HL-60/S4 (cell line): ENCODE results near the gene METTL18.
"Not testable (repeated sequence)": the region's sequence is repeated elsewhere in the genome, so short reads cannot be mapped to it uniquely, and the experiment has no call there.

Source experiments
- in situ Hi-C: fragments of 300-500 bp; cut with MboI; formaldehyde crosslinking; loops from 2 replicates; pipeline ENCODE4 v1.14.3; 2022; ENCODE audit warnings: low sequenced_read_pairs

Gene METTL18

DNA sequence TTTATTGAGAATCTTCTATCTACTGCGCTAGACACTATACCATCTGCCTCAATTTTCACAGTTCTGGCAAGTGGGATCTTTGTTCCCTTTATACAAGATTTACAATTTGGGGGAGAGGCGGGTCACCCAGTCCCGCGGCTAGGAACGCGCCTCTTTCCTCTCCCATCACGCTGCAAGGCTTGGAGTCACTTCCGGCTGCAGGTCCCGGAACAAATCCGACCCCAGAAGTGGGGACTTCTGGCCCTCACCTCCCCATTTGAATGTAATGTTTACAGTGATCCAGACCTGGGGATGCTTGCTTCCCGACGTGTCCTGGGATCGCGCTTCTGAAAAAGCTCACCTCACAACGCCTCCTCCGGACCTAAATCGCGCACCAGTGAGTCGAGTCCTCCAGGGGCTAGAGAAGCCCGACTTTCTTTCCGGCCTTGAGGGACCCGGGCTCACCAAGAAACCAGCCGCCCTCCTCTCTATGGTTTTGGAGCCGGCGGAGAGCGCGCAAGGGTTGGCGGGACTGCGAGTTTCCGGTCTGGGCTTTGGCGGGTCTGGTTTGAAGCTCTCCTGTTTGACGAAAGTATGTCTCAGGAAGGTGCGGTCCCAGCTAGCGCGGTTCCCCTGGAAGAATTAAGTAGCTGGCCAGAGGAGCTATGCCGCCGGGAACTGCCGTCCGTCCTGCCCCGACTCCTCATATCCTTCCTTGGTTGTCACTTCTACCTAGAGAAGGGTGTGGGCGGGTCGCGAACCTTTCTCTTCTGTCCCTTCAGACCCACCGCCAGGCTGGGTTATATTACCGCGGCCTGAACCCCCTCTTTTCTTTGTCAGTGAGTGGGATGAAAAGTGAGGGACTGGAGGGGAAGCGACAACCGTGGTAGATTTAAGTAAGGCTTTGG, at the start of gene METTL18:
Gene METTL18 (minus strand): TSS at position 378 of the 887 bp plus-strand sequence. CDS start 1,212 bp downstream, outside the sequence.
- in situ Hi-C loops: no loop called here

DNA sequence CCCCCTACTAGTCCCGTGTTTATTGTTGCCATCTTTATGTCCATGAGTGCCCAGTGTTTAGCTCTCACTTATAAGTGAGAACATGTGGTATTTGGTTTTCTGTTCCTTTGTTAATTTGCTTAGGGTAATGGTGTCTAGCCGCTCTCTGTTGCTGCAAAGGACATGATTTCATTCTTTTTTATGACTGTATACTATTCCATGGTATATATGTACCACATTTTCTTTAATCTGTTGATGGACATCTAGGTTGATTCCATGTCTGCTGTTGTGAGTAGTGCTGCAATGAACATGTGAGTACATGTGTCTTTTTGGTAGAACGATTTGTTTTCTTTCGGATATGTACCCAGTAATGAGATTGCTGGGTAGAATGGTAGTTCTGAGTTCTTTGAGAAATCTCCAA, 44.2 kb upstream of the METTL18 start:
- in situ Hi-C loops: no loop called here

DNA sequence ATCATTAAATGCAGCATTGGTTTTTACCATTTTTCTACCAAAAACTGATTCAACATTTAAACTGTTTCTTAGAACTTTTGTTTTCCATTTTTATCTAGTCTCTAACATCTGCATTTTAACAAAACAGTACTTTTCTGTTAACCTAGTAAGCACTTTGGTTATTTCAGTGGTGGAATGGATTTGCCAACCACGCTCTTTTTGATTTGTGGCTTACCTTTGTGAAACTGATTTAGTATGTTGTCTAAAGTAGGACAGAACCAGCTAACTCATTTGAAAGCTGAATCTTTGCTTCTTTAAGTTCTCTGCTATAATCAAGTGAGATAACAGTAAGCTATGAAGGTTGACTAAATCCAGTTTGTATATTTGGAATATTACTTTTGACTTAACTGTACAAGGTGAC, 41.5 kb upstream of the METTL18 start:
- in situ Hi-C loops: no loop called here

DNA sequence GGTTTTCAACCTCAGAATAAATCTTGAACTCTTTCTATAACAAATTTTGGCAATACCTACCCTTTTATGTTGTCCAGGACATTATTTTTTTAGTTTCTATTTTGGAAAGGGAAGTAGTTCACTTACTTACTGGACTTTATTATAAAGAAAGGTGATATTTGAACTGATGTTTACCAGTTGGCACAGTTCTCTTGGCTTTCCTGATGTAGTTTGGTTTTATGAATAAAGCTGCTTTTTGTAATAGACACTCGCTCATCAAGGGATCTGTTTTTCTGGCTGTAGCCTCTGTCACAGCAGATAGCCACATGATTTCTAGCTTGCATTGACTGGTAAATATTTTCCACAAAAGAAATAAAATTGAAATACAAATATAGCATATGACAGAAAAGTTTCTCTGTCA, 40.9 kb upstream of the METTL18 start:
- in situ Hi-C loops: no loop called here

DNA sequence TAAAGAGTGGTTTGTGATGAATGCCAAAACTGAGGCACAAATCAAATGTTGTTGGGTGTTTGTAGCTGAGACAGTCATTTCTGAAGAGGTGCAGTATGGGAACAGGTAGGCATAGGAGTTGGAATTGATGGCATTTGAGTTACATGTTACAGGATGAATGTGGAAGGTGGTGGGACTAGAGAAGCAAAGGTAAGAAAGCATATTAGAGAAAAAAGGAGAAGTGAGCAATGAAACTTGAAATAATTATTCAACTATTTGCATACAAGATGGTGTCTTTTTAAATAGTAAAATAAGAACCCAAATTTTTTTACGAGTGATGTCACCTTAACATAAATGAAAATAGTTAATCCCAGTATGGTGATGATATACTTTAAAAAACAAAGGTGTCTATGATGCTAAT, 40.2 kb upstream of the METTL18 start:
- in situ Hi-C loops: no loop called here

DNA sequence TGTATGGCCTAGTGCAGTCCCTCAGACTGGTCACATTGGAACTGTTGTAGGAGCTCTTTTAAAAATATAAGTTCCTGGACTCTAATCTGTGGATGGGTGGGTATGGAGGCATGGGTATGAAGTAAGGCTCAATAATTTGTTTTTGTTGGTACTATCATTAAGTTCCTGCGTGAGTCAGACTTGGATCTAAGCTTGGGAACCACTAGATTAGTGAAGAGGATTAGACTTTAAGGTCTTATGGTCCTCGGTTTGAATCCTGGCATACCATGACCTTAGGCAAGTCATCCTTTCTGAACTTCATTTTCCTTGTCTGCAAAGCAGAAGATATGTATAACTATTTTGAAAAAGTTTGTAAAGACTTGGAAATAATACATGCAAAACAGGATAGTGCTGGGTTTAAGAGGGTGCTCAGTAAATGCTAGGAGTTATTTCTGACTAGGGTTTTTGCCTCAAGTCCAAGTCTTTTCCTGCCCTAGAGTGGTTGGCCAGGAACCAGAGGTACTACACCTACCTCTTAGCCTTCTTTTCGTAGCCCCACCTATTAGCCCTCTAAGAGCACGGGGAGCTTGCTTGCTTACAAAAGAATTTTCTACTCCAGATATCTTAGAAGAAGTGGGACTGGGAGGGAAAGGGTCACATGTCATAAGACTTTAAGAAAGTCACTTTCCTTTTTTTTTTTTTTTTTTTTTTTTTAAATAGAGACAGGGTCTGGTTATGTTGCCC, 38.6 kb upstream of the METTL18 start:
- in situ Hi-C loops: no loop called here

DNA sequence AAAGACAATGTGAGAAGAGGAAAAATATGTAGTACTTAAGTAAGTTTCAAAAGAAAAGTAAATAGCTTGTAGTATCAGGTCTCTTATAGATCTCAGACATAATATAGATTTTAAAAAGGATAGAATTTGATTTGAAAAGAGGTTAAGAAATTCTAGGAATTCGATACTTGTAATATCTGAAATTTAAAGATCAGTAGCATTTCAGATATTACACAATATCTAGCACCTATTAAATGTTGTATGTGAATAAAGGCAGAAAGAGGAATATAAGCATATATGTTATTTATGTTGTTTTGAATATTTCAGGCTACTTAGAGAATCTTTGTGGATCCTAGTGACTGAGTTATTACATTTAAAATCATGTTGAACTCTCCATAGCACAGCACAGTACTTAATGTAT, 35.0 kb upstream of the METTL18 start:
- in situ Hi-C loops: no loop called here

DNA sequence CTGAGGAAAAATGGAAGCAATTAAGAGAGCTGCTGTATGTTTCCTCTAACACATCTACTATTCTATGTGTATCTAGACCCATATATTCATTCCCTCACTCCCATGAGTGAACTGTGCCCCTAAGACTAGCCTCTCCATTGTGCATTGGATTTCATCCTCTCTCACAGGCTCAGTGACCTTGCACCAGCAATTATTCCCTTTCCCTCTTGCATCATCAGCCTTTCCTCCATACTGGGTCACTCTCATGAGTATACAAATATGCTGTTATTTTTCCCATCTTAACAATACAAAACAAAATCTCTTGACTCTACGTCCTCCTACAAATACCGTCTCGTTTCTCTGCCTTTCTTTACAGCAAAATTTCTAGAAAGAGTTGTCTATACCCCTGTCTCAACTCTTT, 29.4 kb upstream of the METTL18 start:
- in situ Hi-C loops: no loop called here

DNA sequence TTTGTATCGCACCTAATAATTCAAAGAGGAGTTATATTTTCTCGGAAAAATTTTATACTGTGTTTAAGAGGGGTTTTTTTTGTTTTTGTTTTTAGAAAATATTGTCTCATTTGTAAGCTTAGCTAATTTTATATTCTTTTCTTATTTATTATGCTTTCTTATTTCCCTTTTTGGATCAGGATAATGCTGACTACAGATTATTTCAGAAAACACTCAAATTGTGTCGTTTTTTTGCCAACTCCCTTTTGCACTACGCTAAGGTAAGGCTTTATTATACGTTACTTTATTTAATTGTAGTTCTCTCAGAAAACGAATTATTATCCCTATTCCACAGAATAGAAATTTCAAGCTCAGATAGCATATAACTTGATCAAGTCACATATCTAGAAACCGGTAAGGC, 26.8 kb upstream of the METTL18 start:
- in situ Hi-C loops: no loop called here

DNA sequence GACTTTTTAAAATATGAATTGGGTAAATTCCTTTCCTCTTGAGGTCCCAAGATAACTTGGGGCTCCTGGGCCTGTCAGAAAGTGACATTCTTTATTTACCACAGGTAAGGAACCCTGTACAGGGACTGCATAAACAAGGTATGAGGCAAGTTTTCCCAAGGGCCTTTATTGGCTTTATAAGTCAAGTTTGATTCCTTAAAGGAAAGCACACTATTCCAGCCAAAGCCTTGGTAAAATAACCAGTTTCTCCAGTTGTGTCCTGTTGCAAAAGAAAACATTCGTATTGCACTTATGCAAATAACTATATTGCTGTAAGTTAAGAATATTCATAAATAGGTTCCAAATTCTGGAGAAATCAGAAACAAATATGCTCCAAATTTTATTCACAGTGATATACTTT, 21.9 kb upstream of the METTL18 start:
- in situ Hi-C loops: no loop called here

DNA sequence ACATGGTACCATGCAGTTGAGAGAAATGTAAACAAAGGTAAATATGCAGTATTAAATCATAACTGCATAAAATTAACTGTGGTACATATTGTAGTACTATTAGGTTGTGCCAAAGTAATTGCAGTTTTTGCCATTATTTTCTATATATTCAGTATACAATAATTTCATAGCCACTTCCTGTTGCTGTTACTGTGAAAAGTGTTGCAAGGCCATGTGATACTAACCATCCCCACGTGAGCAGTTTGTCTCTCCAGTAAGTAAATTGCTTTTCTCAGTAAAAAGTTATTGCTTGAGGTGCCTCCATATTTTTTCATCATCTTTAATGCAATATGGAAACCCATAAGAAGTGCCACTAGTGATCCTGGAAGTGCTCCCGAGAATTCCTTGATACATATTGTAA, 19.6 kb upstream of the METTL18 start:
- in situ Hi-C loops: no loop called here

DNA sequence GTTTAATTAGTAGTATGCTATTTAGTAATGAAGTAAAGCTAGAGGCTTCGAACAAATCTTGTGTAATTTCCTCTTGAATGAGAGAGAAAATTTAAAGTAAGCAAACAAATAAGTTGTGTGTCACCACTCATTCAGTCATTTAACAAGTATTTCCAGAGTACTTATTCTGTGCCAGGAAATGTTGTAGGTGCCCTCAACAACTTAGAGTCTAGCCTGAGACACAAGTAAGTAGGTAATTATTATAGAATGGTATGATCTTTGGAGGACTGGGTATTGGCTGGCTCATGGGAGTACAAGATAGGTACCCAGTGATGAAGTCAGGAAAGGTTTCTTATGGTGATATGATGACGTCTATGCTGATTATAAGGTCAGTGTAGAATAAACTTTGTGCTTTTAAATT, 17.4 kb upstream of the METTL18 start:
- in situ Hi-C loops: no loop called here

DNA sequence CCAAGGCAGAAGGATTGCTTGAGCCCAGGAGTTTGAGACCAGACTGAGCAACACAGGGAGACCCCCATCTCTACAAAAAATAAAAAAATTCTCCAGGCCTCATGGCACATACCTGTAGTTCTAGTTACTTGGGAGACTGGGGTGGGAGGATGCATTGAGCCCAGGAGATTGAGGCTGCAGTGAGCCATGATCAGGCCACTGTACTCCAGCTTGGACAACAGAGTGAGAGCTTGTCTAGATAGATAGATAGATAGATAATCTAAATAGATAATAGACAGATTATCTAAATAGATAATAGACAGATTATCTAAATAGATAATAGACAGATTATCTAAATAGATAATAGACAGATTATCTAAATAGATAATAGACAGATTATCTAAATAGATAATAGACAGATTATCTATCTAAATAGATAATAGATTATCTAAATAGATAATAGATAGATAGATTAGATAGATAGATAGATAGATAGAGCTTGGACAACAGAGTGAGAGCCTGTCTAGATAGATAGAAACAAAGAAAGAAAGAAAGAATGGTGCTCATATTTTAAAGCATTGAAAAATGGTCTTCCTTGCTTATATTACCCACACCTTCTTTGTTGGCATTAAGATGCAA, 16.8 kb upstream of the METTL18 start:
- in situ Hi-C loops: not testable (repeated sequence)

DNA sequence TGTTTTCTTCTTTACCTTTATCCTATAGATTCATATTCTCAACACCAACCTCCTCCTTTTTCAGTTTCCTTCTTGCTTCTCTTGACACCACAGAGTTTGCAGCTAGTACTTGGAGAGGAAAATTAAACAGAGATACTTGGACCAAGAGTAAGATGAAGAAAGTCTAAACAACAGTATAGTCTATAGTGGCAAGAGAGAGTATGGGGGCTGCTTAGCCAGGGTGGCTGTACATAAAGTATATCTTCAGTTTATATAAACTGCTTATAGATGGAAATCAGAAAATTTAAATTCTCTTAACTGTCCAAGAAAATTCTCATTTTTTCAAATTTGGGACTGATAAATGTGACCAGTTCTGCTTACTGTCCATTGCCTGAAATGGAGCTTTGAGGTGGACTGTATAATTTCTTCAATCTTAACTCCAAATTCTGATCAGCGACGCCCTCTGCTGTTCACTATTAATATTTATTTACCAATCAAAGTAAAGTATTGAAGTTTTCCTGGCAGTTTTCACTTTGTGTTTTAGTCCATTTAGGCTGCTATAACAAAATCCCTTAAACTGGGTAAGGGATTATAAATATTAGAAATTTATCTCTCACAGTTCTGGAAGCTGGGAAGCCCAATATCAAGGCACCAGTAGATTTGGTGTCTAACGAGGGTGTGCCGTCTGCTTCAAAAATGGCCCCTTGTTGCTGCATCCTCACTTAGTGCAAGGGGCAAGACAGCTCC, 14.8 kb upstream of the METTL18 start:
- in situ Hi-C loops: no loop called here

DNA sequence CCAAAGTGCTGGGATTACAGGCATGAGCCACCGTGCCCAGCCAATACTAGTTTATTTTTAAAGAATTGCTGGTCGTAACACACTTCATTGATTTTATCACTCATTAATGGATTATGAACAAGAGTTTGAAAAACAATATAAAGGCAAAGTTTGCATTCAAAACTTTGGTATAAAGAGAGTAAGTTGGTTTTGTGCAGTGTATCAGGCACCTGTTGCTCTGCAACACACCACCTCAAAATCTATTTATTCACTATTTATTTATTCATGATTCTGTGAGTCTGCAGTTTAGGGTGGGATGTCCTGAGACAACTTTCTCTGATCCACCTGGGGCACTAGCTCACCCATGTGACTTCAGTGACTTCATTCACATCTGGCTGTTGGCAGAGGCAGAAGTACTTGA, 10.2 kb upstream of the METTL18 start:
- in situ Hi-C loops: no loop called here

DNA sequence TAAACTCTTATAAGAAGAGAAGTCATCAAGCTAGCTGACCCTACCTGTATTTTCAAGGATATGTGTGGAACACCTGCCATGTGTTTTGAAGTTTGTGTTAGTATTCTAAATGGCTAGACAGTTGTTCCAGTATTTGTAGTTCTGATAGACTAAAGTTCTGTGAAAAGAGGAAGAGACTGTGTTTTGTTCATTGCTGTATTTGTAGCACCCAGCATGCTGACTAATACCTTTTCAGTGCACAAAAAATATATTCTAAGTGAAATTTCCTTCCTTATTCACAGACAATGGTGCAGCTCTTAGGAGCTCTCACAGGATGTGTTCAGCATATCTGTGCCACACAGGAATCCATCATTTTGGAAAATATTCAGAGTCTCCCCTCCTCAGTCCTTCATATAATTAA, 8.2 kb upstream of the METTL18 start:
- in situ Hi-C loops: no loop called here

DNA sequence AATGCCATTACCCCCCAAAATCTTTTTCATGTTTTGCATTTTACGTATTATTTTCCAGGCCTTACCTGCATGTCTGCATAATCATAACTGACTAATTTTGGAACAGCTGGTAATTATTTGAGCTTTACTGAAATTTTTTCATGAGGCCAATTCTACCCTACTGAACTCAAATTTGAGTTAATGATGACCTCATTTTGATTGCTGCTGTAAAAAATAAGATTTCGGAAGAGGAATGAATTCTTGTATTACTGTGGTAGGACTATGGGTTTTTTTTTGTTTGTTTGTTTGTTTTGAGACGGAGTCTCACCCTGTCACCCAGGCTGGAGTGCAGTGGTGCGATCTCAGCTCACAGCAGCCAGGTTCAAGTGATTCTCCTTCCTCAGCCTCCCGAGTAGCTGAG, 2.6 kb upstream of the METTL18 start:
- in situ Hi-C loops: no loop called here

DNA sequence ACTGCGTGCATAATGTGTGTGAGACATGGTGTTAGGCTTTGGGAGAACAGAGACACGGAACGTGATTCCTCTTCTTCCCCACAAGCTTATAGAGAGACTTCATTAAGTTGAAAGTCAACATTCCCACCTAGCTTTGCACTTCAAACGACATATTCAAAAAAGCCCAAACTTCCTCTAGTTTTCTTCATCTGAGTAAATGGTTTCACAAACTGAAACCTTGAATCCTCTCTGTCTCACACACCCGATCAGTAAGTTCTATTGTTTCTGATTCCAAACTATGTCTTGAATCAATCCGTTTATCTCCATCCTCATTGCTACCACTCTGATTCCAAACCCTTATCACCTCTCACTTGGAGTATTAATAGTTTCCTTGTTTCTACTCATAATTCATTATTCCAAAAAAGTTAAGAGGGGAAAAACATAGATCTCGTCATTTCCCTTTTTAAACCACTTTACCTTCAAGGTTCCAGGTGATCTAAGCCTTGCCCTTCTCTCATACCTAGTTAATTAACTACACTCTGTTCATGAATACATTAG, 1.6 kb upstream of the METTL18 start:
- in situ Hi-C loops: no loop called here

DNA sequence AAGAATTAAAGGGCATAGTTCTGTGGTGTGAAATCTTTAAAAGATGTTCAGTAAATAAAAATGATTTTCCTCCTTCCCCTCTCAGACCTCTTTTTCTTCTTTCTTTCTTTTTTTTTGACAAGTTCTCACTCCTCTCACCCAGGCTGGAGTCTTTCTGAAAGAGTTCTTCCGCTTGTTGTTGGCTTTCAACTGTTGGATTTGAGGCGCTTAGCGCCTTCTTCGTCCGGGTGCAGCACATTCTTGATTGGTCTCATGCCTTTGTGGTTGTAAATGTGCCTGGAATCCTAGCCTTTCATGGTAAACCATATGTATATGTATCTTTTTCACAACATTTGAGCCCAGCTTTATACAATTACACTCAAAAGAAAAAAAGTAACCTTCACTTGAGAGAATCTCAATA, 980 bp upstream of the METTL18 start:
- in situ Hi-C loops: no loop called here

DNA sequence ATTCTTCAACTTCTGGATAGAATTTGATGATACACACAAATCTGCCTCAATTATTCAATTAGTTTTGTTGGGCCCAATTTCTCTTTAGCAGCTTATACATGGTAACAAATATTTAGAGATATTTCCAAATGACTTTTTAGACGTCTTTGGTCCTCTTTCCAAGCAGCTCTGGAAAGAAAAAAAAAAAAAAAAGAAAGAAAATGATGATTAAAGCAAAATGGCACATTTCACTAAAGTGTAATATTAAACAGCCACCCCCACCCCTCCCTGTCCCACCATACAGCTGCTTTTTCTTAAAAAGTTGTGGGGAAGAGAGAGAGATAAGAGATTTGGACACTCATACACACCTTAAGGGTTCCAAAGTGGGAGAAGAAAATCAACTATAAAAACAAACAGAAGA, 977 bp downstream of the METTL18 start:
- in situ Hi-C loops: no loop called here

DNA sequence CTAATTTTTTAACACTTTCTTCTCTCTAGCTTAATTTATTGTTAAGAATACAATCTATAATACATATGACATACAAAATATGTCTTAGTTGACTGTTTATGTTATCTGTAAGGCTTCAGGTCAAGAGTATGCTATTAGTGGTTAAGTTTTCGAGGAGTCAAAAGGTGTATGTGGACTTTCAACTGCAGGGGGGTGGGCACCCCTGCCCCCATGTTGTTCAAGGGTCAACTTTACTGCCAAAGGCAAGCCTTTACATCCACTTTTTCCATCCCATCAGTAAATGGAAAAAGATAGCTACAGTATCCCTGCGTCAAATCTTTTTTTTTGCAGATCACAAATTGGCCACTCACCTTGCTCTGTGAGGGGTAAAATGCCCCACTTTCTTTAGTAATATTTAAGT, 6.3 kb downstream of the METTL18 start:
- in situ Hi-C loops: no loop called here
